ENCODE data around the gene AKAP11.

AKAP11 gene

GRCh38 chr13:42275506-42275905 is 3.6 kb downstream of the AKAP11 start:
- DNase-seq = no peak

DNA sequence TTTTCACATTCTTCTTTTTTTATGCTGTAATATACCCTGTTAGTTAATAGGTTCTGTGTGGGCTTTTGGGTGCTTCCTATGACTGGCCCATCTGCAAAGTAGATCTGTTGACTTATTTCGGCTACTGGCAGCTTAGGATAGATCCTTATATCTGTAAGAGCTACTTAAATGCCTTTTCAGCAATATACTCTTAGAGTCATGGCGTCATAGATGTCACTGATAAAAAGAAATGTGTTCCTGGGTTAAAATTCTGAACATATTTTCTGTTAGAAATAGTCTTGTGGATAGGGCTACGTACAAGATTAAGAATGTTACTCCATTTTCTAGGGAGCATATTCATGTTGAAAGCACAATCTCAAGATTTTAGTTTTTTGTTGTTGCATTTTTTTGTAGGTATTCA is 4.7 kb downstream of the AKAP11 start:
- DNase-seq = no peak

DNA sequence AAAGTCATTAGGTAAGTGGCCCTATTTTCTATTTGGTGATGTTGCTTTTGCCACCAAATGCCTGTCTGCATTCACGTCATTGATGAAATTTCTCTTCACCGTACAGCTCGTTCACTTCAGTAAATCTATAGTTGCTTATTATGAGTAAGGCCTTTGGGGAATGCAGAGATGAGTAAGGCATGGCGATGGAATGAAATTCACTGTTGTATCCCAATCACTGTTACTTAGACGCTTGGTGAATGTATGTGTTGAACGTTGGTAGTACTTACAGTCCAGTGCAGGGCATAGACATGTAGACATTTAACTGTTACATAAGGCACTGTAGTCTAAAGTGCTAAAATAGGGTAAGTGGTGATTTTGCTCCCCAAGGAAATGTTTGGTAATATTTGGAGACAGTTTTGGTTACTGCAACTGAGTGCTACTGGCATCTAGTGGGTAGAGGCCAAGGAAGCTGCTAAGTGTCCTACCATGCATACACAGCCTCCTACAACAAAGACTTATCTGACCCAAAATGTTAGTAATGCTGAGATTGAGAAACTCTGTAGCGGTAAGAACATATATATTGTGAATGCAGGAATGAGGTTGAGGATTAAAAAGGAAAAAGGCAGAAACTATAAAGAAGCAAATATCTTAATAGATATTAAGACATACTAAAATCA is 5.8 kb downstream of the AKAP11 start:
- DNase-seq = no peak

DNA sequence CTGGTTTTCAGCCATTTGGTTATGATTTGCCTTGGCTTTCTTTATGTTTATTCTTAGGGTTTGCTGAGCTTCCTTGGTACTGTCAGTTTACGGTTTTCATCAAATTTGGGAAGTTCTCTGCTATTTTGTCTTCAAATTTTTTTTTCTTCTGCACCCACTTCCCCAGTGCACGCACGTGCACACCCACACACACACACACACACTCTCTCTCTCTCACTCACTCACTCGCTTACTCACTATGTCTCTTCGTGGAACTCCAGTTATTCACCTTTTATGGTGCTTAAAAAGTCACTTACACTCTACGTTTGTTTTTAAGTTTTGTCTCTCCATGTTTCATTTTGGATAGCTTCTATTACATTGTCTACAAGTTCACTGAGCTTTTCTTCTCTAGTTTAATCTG is 7.1 kb downstream of the AKAP11 start:
- no peak for DNase-seq

GRCh38 chr13:42279986-42280385 is 8.0 kb downstream of the AKAP11 start:
- DNase-seq = no peak

DNA sequence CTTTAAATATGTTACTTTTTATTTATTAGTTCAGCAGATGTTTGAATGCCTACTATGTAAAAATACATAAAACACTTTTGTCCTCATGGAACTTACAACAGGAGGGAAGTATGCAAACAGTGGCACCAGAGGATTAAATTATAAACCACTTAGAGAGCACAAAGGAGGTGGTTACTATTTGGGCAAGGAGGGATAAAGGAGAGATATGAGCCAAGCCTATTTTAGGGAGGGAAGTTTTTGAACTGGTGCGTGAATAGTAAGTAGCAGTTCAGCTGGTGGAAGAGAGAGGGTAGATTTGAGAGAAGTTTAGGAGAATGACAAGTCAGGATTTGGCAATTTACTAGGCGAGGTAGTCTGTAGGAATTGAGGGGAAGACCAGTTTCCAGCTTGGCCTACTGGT is 8.6 kb downstream of the AKAP11 start:
- DNase-seq = no peak

- no peak for DNase-seq
Measured at GRCh38 chr13:42283574-42283973, 11.6 kb downstream of the AKAP11 start.

GRCh38 chr13:42284068-42284467 is 12.1 kb downstream of the AKAP11 start:
- no peak for DNase-seq

DNA sequence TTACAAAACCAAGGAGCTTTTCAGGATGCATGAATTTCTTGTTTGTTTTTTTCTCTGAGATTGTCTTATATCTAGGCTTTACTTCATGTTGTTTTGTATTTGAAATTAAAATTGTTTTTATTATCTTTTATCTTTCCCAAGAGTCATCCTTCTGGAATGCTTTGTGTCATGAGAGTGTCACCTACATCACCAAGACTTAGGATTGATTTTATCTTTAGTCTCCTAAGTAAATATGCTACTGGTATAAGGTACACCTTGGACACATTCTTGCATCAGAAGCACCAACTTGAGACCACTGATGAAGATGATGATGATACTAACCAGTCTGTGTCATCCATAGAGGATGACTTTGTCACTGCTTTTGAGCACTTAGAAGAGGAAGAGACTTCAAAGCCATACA is 26.4 kb downstream of the AKAP11 start:
- DNase-seq = no peak

- no peak for DNase-seq
Measured at GRCh38 chr13:42305503-42305902, 33.6 kb downstream of the AKAP11 start.

- no peak for DNase-seq
Measured at GRCh38 chr13:42307461-42307860, 35.5 kb downstream of the AKAP11 start.

- DNase-seq = no peak
Measured at GRCh38 chr13:42312817-42313431, 41.0 kb downstream of the AKAP11 start.

DNA sequence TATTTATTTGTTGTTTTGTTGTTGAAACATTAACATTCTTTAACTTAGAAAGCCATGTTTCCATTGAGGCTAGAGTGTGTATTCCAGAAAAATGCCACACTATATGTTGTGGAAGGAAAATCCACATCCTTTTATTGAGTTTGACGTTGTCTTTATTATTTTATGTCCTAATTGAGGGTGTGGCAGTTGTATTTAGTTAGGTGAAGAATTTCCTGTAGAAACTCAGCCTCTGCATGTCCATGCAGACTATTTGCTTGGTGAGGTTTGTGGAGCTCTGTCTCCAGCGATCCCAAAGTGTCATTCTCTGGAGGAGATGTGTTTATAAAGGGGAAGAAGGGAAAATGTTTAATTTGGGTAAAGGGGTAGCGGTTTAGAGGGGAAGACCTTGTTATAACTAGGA is 46.6 kb downstream of the AKAP11 start:
- no peak for DNase-seq

DNA sequence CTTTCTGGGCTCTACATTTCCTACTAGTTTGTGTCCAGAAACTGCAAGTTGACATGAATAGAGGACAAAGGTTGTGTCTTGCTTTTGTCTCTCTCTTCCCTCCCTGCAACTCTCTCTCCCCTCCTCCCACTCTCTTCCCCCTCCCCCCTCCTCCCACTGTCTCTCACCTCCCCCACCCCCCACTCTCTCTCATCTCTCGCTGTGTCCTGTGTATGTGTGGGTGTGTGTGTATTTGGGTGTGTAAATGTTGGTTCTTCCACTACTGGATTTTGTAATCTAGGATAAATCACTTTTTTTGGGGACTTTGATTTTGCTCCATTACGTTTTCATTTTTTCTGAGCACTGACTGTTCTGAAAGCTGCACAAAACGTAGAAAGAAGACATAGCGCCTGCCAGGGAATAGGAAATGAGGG is 48.4 kb downstream of the AKAP11 start:
- DNase-seq = no peak

GRCh38 chr13:42322806-42323205 is 50.9 kb downstream of the AKAP11 start:
- DNase-seq = no peak

- no peak for DNase-seq
Measured at GRCh38 chr13:42324704-42325103, 52.8 kb downstream of the AKAP11 start.

- no peak for DNase-seq
Measured at GRCh38 chr13:42327725-42328124, 55.8 kb downstream of the AKAP11 start.

DNA sequence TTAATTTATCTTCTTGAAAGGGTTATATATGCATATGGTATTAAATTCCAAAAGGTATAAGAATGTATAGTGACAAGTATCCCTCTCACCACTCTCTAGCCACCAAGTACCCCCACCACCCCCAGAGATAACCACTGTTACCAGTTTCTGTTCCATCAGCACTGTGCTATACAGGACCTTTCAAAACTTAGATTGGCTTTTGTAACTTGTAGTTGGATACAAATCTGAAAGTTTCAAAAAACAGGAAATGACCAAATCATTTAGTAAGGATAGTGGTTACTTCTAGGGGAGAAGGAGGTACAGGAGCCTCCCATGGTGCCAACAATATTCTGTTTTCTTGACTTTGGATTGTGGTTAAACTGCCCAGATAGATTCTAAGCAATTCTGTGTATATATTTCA is 56.7 kb downstream of the AKAP11 start:
- DNase-seq = no peak

GRCh38 chr13:42329239-42329638 is 57.3 kb downstream of the AKAP11 start:
- no peak for DNase-seq

GRCh38 chr13:42331009-42331408 is 59.1 kb downstream of the AKAP11 start:
- no peak for DNase-seq

- peak; percentile 7 to 53 for DNase-seq
Measured at GRCh38 chr13:42333613-42334328, 61.8 kb downstream of the AKAP11 start.

DNA sequence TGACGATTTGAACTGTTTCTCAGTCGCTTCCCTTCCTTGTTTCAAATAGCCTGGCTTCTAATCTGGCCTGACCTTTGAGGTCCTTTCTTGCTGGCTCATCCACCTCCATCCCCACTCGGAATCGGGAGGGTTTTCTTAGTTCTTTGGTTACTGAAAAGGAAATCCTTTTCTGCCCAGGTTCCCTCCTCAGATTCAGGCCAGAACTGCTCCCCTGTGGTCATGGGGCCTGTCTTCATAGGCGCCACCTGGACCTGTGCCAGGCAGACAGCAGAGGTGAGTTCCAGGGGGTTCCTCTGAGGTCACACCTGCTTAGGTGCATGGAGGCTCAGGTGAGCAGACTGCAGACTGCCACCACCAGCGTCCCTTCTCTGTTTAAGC is 62.4 kb downstream of the AKAP11 start:
- DNase-seq = peak in 1 of 2 experiments; percentile 53

DNA sequence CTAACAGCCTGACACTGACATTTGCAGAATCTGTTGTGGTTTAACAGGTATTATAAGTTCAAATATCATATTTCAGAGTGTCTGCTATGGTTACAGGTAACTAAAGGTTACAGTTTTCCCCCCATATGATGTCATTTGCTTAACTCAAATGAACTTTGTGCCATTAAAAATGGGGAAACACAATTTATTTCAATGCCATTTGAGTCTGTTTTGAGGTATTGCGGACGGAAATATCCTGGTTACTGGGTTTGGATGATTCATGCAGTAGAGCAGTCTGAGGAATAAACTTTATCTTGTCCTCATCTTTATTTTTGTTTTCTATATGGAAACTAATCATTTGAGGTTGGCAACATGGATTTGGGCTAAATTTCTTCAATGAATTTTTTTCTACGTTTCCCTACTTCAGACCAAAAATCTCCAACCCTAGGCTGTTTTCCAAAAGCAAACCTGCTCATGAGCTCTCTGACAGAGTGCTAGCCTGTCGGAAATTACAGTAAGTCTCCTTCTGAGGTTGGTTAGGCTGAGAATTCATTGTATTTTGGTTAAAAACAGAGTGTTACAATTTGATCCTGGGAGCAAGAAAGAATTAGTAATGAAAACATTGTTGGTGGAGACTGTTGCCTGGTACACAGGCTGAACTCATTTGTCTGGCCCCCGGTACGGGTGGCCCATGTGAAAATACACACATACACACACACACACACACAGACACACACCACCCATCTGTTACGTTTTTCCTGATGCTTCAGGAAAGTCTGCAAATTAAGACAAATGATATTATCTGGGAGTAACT is 66.1 kb downstream of the AKAP11 start:
- no peak for DNase-seq

- DNase-seq = no peak
Measured at GRCh38 chr13:42345367-42345766, 73.4 kb downstream of the AKAP11 start.
